Activated B cell treated with CpG ODN at 0.5 μM for 24 hours (primary cell): ENCODE measurements around the gene PNP. TPM values are rescaled to one million over a fixed set of nuclear protein-coding genes. Genes with fewer than 3 reads are reported as not detected.

ENCODE experiments used
- ATAC-seq: fragments of 200-7000 bp; cut with Tn5 transposase; one replicate; pipeline ENCODE4 v1.10.0; 2021; ENCODE audit warnings: low read depth, mild to moderate bottlenecking, moderate library complexity
- CTCF ChIA-PET: fragments of 350-600 bp; sonication (Branson Sonifier 250); formaldehyde crosslinking; loops from one replicate; lab custom pipeline; 2021; ENCODE audit warnings: antibody characterized with exemption; lab: Charles Lee
- POLR2A ChIA-PET: fragments of 350-600 bp; sonication (Branson Sonifier 250); formaldehyde crosslinking; loops from one replicate; lab custom pipeline; 2021; ENCODE audit warnings: antibody characterized with exemption; lab: Charles Lee
- DNase-seq: peaks from one replicate; pipeline ENCODE4 v3.0.0; 2022
- H3K27ac Mint-ChIP-seq: one replicate; pipeline ENCODE4 v1.8.0; 2020; ENCODE audit warnings: mixed read lengths
- H3K27me3 Mint-ChIP-seq: one replicate; pipeline ENCODE4 v1.8.0; 2021; ENCODE audit warnings: mixed read lengths
- H3K36me3 Mint-ChIP-seq: one replicate; pipeline ENCODE4 v1.8.0; 2021; ENCODE audit warnings: low read depth, mixed read lengths
- H3K4me1 Mint-ChIP-seq: one replicate; pipeline ENCODE4 v1.8.0; 2021; ENCODE audit warnings: mixed read lengths
- H3K4me3 Mint-ChIP-seq: one replicate; pipeline ENCODE4 v1.8.0; 2020; ENCODE audit warnings: mild to moderate bottlenecking, mixed read lengths
- H3K9me3 Mint-ChIP-seq: one replicate; pipeline ENCODE4 v1.8.0; 2020; ENCODE audit warnings: mixed read lengths
- intact Hi-C: fragments of 100-400 bp; cut with micrococcal nuclease; formaldehyde crosslinking; loops from one replicate; pipeline ENCODE4 v1.15.1; 2024
- total RNA-seq: library from RNA; stranded (reverse); gene quantifications from 2 replicates; pipeline ENCODE4 v1.2.3, GENCODE V29; 2022
- TF ChIP-seq, protein P1 (sequence below): fragments of 200-600 bp; IDR thresholded peaks from one replicate; pipeline ENCODE4 v1.8.0; 2022; ENCODE audit warnings: antibody characterized with exemption, mild to moderate bottlenecking

The PNP gene
- total RNA-seq, 1 donor from 2014 or later: 88.0 TPM

DNA sequence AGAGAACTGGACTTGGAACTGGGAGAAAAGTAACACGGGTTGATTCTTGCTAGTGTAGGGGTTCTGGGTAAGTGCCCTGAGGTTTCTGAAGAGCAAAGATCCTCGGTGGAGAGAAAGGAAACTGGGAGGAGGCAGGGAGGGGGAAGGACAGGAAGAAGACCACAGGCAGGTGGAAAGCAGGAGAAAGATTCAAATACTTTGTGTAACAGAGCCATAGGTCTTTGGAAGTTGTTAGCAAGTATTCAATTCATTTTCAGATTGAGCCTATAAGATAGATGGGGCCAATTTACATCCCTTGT, 1.3 kb downstream of the PNP start:
- peaks cover 41% of the 10 kb centered on the region for H3K4me1 Mint-ChIP-seq
- H3K9me3 Mint-ChIP-seq: no peaks in the 10 kb centered on the region
- H3K27me3 Mint-ChIP-seq: no peaks in the 10 kb centered on the region
- peak overlapping the region; percentile 95 for H3K4me3 Mint-ChIP-seq
- POLR2A ChIA-PET: interaction anchor here (1.2 to 3.1 kb wide), 11 partner anchors 8 to 140 kb away, joined by 3 to 58 read pairs (median 15); partner anchors contain the start of genes APEX1, OSGEP, PARP2 and PIP4P1
- peaks cover 47% of the 10 kb centered on the region for H3K36me3 Mint-ChIP-seq
- TF ChIP-seq, protein P1, sequence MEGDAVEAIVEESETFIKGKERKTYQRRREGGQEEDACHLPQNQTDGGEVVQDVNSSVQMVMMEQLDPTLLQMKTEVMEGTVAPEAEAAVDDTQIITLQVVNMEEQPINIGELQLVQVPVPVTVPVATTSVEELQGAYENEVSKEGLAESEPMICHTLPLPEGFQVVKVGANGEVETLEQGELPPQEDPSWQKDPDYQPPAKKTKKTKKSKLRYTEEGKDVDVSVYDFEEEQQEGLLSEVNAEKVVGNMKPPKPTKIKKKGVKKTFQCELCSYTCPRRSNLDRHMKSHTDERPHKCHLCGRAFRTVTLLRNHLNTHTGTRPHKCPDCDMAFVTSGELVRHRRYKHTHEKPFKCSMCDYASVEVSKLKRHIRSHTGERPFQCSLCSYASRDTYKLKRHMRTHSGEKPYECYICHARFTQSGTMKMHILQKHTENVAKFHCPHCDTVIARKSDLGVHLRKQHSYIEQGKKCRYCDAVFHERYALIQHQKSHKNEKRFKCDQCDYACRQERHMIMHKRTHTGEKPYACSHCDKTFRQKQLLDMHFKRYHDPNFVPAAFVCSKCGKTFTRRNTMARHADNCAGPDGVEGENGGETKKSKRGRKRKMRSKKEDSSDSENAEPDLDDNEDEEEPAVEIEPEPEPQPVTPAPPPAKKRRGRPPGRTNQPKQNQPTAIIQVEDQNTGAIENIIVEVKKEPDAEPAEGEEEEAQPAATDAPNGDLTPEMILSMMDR: no peak
- intact Hi-C loops: loop anchor here (1.0 kb wide), 1 partner anchor 21 kb away; no protein-coding TSS in a partner anchor
- DNase-seq (no peak), ATAC-seq (no peak)
- CTCF ChIA-PET: interaction anchor here (1.1 to 2.4 kb wide), 2 partner anchors 55 to 211 kb away, joined by 3 to 14 read pairs; no protein-coding TSS in a partner anchor
- peak overlapping the region; percentile 93 for H3K27ac Mint-ChIP-seq

DNA sequence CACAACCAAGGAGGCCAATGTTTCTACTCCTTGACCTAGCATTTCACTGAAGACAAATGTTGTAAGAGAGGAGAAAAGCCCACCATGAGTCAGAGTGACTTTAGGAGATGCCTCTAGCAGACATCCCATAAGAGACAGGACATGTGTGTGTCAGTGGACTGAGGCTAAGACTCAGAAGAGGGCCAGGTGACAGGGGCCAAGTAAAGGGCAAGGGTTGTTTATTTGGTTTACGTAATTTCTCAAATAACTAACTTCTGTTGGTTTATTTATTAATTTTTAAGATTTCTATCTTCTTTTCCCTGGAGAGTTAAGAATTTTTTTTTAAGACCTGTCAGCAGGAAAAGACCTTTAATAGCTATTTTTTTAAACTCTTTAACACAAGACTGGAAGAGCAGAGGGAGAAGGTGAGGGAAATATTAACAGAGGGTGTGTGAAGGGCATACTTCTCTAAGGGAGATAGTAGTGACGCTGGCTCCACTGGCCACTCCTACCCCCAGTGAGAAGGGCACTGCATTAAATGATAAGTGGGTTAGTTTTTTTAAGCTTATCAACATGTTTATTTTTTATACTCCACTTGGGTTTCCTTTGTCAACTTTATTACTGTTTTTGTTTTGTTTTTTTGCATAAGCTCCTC, 3.4 kb downstream of the PNP start:
- peak overlapping the region; percentile 37 for H3K27ac Mint-ChIP-seq
- CTCF ChIA-PET: interaction anchor here (0.9 kb wide), 1 partner anchor 57 kb away, joined by 4 read pairs; no protein-coding TSS in a partner anchor
- TF ChIP-seq, protein P1: no peak
- peak overlapping the region; percentile 35 for H3K4me3 Mint-ChIP-seq
- POLR2A ChIA-PET: interaction anchor here (0.8 to 1.1 kb wide), 3 partner anchors 9 to 18 kb away, joined by 3 to 5 read pairs (median 4); partner anchors contain the start of genes APEX1, OSGEP and PIP4P1
- intact Hi-C loops: no loop called here
- no peak for ATAC-seq
- H3K9me3 Mint-ChIP-seq: no peaks in the 10 kb centered on the region
- peaks cover 57% of the 10 kb centered on the region for H3K4me1 Mint-ChIP-seq
- no peaks in the 10 kb centered on the region for H3K27me3 Mint-ChIP-seq
- peaks cover 68% of the 10 kb centered on the region for H3K36me3 Mint-ChIP-seq
- no peak for DNase-seq

DNA sequence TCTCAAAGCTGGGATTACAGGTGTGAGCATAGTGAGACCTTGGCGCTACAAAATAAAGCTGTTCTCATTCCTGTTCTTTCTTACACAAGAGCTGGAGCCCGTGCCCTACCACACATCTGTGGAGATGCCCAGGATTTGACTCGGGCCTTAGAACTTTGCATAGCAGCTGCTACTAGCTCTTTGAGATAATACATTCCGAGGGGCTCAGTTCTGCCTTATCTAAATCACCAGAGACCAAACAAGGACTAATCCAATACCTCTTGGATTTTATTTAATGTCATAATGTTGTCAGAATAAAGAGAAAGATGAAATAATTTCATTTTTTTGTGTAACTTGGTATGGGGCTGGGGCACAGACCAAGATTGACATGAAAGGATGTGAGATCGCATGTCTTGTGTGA, 7.6 kb downstream of the PNP start:
- ChIA-PET CTCF (interaction anchor here (3.9 kb wide), 1 partner anchor 62 kb away, joined by 13 read pairs; the partner anchor contains the start of gene TEP1), POLR2A (interaction anchor here (1.0 kb wide), 1 partner anchor 15 kb away, joined by 3 read pairs; the partner anchor contains the start of gene PIP4P1)
- TF ChIP-seq, protein P1: no peak
- no peaks in the 10 kb centered on the region for H3K9me3 Mint-ChIP-seq
- H3K27ac Mint-ChIP-seq: peak overlapping the region; percentile 89
- ATAC-seq (no peak), DNase-seq (no peak)
- peaks cover 68% of the 10 kb centered on the region for H3K36me3 Mint-ChIP-seq
- H3K27me3 Mint-ChIP-seq: no peaks in the 10 kb centered on the region
- intact Hi-C loops: loop anchor here (1.0 kb wide), 2 partner anchors 13 to 21 kb away; partner anchors contain the start of gene APEX1
- H3K4me3 Mint-ChIP-seq: peak overlapping the region; percentile 21
- peaks cover 45% of the 10 kb centered on the region for H3K4me1 Mint-ChIP-seq

DNA sequence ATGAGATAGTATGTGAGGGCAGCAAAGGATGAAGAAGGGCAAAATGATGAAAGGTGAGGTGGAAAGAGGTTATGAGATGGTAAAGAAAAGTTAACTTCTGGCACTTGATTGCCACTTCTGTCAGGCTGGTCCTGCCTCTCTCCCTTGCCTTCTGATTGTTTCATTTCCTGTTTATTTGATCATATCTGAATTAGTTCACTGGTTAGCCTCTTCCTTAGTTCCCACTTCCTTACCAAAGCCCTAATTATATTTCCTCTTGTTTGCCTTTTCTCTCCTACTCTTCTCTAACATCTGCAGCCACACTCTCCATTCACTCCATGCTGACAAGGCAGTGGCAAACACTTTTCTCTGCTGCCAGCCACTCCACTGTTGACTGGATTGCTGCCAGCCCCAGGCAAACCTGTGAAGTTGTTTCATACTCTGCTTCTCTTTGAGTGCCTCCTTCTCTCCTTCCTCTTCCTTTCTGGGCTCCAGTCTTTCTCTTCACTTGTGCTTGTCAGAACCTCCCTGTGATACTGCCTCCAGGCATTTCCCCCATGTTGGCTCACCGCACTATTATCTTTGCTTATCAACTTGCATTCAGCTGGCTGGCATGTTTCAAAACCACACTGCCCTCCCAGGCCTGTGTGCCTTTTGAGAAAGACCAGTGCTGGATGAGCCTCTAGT, 8.1 kb downstream of the PNP start:
- H3K4me3 Mint-ChIP-seq: peak overlapping the region; percentile 21
- H3K27me3 Mint-ChIP-seq: no peaks in the 10 kb centered on the region
- POLR2A ChIA-PET: interaction anchor here (0.5 to 2.6 kb wide), 4 partner anchors 8 to 135 kb away, joined by 3 to 9 read pairs (median 6); partner anchors contain the start of genes PIP4P1 and PNP
- TF ChIP-seq, protein P1: no peak
- peaks cover 63% of the 10 kb centered on the region for H3K36me3 Mint-ChIP-seq
- CTCF ChIA-PET: interaction anchor here (0.8 to 3.9 kb wide), 2 partner anchors 15 to 63 kb away, joined by 3 to 13 read pairs; partner anchors contain the start of gene TEP1
- intact Hi-C loops: loop anchor here (1.0 kb wide), 2 partner anchors 12 to 22 kb away; partner anchors contain the start of gene APEX1
- DNase-seq (no peak), ATAC-seq (peak; percentile 80)
- H3K27ac Mint-ChIP-seq: peak overlapping the region; percentile 89
- H3K9me3 Mint-ChIP-seq: no peaks in the 10 kb centered on the region
- peaks cover 41% of the 10 kb centered on the region for H3K4me1 Mint-ChIP-seq
